OCI-LY1 (cell line): ENCODE results near the gene TRNP1.

Source experiments
- H2AFZ ChIP-seq: fragments of 200-600 bp; sonication (generic), shearing (Covaris generic); 2 replicates; pipeline ENCODE4 v1.6.0; 2014; ENCODE audit warnings: antibody characterized with exemption, mild to moderate bottlenecking, low read length
- H3F3A ChIP-seq: fragments of 200-600 bp; sonication (generic), shearing (Covaris generic); 2 replicates; pipeline ENCODE4 v1.6.0; 2014; ENCODE audit warnings: mild to moderate bottlenecking, antibody characterized with exemption, low read length, moderate library complexity; ENCODE audit not compliant: insufficient read depth
- H3K27ac ChIP-seq: fragments of 200-600 bp; sonication (generic); 2 replicates; pipeline ENCODE4 v1.5.1; 2014; ENCODE audit warnings: low read length, mixed run types, mild to moderate bottlenecking, low read depth; ENCODE audit not compliant: poor library complexity, severe bottlenecking
- H3K27me3 ChIP-seq: fragments of 200-600 bp; sonication (generic); 2 replicates; pipeline ENCODE4 v1.6.0; 2014; ENCODE audit warnings: antibody characterized with exemption, mild to moderate bottlenecking, low read length, moderate library complexity; ENCODE audit not compliant: insufficient read depth
- H3K36me3 ChIP-seq: fragments of 200-600 bp; sonication (generic); 2 replicates; pipeline ENCODE4 v1.6.1; 2014; ENCODE audit warnings: mild to moderate bottlenecking, antibody characterized with exemption, low read length, moderate library complexity, mixed read lengths; ENCODE audit not compliant: insufficient read depth
- H3K4me1 ChIP-seq: fragments of 200-600 bp; sonication (generic); 2 replicates; pipeline ENCODE4 v1.5.1; 2014; ENCODE audit warnings: mild to moderate bottlenecking, low read length, moderate library complexity; ENCODE audit not compliant: insufficient read depth, severe bottlenecking
- H3K4me2 ChIP-seq: fragments of 200-600 bp; sonication (generic), shearing (Covaris generic); 2 replicates; pipeline ENCODE4 v1.6.1; 2014; ENCODE audit warnings: low read length
- H3K4me3 ChIP-seq: fragments of 200-600 bp; sonication (generic); 2 replicates; pipeline ENCODE4 v1.5.1; 2014; ENCODE audit warnings: low read length, low read depth, mild to moderate bottlenecking, mixed read lengths; ENCODE audit not compliant: poor library complexity, severe bottlenecking
- H3K79me2 ChIP-seq: fragments of 200-600 bp; shearing (Covaris generic); 2 replicates; pipeline ENCODE4 v1.6.1; 2016; ENCODE audit warnings: mixed run types, low read length, mixed read lengths; ENCODE audit not compliant: insufficient read depth
- H3K9ac ChIP-seq: fragments of 200-600 bp; sonication (generic), shearing (Covaris generic); 2 replicates; pipeline ENCODE4 v1.6.1; 2014; ENCODE audit warnings: mild to moderate bottlenecking, low read length, mixed read lengths
- H3K9me2 ChIP-seq: fragments of 200-600 bp; sonication (generic), shearing (Covaris generic); 2 replicates; pipeline ENCODE4 v1.6.1; 2014; ENCODE audit warnings: low read depth, mild to moderate bottlenecking, low read length, mixed read lengths
- H3K9me3 ChIP-seq: fragments of 200-600 bp; shearing (Covaris generic); 2 replicates; pipeline ENCODE4 v1.6.1; 2014; ENCODE audit warnings: low read length, mixed read lengths
- H4K20me1 ChIP-seq: fragments of 200-600 bp; sonication (generic), shearing (Covaris generic); 2 replicates; pipeline ENCODE4 v1.6.0; 2016; ENCODE audit warnings: mild to moderate bottlenecking, low read length; ENCODE audit not compliant: insufficient read depth
- CTCF ChIP-seq: fragments of 200-600 bp; sonication (generic), shearing (Covaris generic); IDR thresholded peaks from 2 replicates; pipeline ENCODE4 v1.5.1; 2017; ENCODE audit warnings: mild to moderate bottlenecking, antibody characterized with exemption, low read length, moderate library complexity, mixed read lengths
- EZH2 ChIP-seq: fragments of 200-600 bp; sonication (generic), shearing (Covaris generic); IDR thresholded peaks from 2 replicates; pipeline ENCODE4 v1.8.0; 2017; ENCODE audit warnings: borderline replicate concordance, mixed run types, mild to moderate bottlenecking, antibody characterized with exemption, low read length, moderate library complexity, mixed read lengths

TRNP1 gene

DNA sequence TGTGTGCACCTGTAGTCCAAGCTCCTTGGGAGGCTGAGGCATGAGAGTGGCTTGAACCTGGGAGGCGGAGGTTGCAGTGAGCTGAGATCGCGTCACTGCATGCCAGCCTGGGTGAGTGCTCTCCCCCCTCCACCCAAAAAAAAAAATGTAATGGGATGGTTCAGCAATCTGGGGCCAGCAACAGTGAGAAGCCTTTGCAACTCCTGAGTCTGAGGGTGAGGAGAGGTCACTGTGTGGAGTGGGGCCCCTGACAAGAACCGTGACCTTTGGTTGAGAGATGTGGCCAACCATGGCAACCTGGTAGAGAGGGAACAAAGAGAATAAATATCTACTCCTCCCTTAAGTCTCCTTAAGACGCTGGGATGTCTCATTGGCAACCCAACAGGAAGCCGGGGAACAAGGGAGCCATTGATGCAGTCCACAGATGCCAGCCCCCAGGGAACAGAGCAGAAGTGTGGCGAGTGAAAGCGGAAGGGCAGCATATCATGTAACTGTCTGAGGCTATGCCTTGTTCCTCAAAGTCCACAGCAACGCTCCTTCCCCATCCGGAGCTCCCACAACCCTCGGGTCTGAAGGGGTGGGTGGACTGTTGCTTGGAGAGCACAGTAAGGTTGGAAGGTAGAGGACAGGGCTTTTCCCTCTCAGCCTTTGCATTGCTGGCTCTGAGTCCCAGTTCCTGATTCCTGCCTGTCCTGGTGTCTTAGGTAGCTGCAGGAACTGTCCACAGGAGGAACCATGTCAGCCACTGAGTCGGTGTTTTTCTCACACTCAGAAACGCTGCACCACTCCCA, 8.3 kb downstream of the TRNP1 start:
- no peak overlapping the region for H3K9ac ChIP-seq

GRCh38 chr1:27003745-27004470, 10.4 kb downstream of the TRNP1 start:
- Histone ChIP-seq H3K27ac (no peak overlapping the region), H3K4me1 (no peaks in the 10 kb centered on the region), H4K20me1 (no peaks in the 10 kb centered on the region), H3K9me2 (no peaks in the 10 kb centered on the region), H3K79me2 (no peaks in the 10 kb centered on the region), H3K27me3 (0 out of 2 replicates have a peak, but pooled peaks cover 11% of the 10 kb centered on the region), H3K36me3 (no peaks in the 10 kb centered on the region), H3K9ac (no peak overlapping the region), H3F3A (no peaks in the 10 kb centered on the region), H3K9me3 (no peaks in the 10 kb centered on the region), H2AFZ (no peak overlapping the region), H3K4me3 (no peak overlapping the region), H3K4me2 (no peak overlapping the region)
- TF ChIP-seq EZH2 (no peak), CTCF (no peak)

More for the DNA sequence above, 8.3 kb downstream of the TRNP1 start:
- no peak overlapping the region for H3K27ac ChIP-seq
- no peak overlapping the region for H3K4me3 ChIP-seq
- H3K4me2 ChIP-seq: no peak overlapping the region
- no peaks in the 10 kb centered on the region for H3F3A ChIP-seq
- TF ChIP-seq EZH2 (no peak), CTCF (no peak)
- H4K20me1 ChIP-seq: no peaks in the 10 kb centered on the region
- H2AFZ ChIP-seq: no peak overlapping the region
- H3K79me2 ChIP-seq: no peaks in the 10 kb centered on the region
- no peaks in the 10 kb centered on the region for H3K36me3 ChIP-seq
- no peaks in the 10 kb centered on the region for H3K9me2 ChIP-seq
- peaks cover 4% of the 10 kb centered on the region for H3K4me1 ChIP-seq
- no peaks in the 10 kb centered on the region for H3K9me3 ChIP-seq
- 0 out of 2 replicates have a peak, but pooled peaks cover 11% of the 10 kb centered on the region for H3K27me3 ChIP-seq

GRCh38 chr1:27004471-27005165, 11.1 kb downstream of the TRNP1 start:
- H3K27me3 ChIP-seq: 0 out of 2 replicates have a peak, but pooled peaks cover 11% of the 10 kb centered on the region
- H3K9me3 ChIP-seq: no peaks in the 10 kb centered on the region
- H2AFZ ChIP-seq: no peak overlapping the region
- H3K27ac ChIP-seq: no peak overlapping the region
- H3K4me2 ChIP-seq: no peak overlapping the region
- no peaks in the 10 kb centered on the region for H3K9me2 ChIP-seq
- H3K4me3 ChIP-seq: no peak overlapping the region
- no peak overlapping the region for H3K9ac ChIP-seq
- no peaks in the 10 kb centered on the region for H3K36me3 ChIP-seq
- H4K20me1 ChIP-seq: no peaks in the 10 kb centered on the region
- H3F3A ChIP-seq: no peaks in the 10 kb centered on the region
- H3K79me2 ChIP-seq: no peaks in the 10 kb centered on the region
- TF ChIP-seq CTCF (no peak), EZH2 (no peak)
- H3K4me1 ChIP-seq: no peaks in the 10 kb centered on the region
